HG02885 (cell line): Measurements from ENCODE around the gene KAT7.

Source experiments
- ATAC-seq: cut with Tn5 transposase; IDR thresholded peaks from one replicate; pipeline ENCODE4 v1.9.1; 2021; ENCODE audit warnings: mild to moderate bottlenecking; ENCODE audit not compliant: unreplicated experiment, poor library complexity

Gene KAT7

GRCh38 chr17:49760296-49760695 lies 28.2 kb upstream of the KAT7 start:
- no peak for ATAC-seq

- ATAC-seq: no peak
Observed at GRCh38 chr17:49760932-49761558, 27.4 kb upstream of the KAT7 start.

- ATAC-seq: no peak
Observed at GRCh38 chr17:49762151-49762941, 26.1 kb upstream of the KAT7 start.

GRCh38 chr17:49763735-49764558 lies 24.5 kb upstream of the KAT7 start, which contains the start of gene FAM117A:
TSS of gene FAM117A (minus strand) at chr17:49764131. CDS start at chr17:49764087, 44 bp downstream.
- ATAC-seq: peak; percentile 91

GRCh38 chr17:49764559-49765180 lies 23.8 kb upstream of the KAT7 start:
- no peak for ATAC-seq

- ATAC-seq: no peak
Observed at GRCh38 chr17:49766918-49767530, 21.5 kb upstream of the KAT7 start.

GRCh38 chr17:49775546-49776260 lies 12.8 kb upstream of the KAT7 start:
- ATAC-seq: no peak

GRCh38 chr17:49776551-49777300 lies 11.8 kb upstream of the KAT7 start:
- ATAC-seq: no peak

GRCh38 chr17:49777563-49777962 lies 10.9 kb upstream of the KAT7 start:
- ATAC-seq: no peak

GRCh38 chr17:49779156-49779738 lies 9.2 kb upstream of the KAT7 start:
- no peak for ATAC-seq

- ATAC-seq: no peak
Observed at GRCh38 chr17:49779739-49780231, 8.7 kb upstream of the KAT7 start.

- ATAC-seq: no peak
Observed at GRCh38 chr17:49783071-49783715, 5.3 kb upstream of the KAT7 start.

GRCh38 chr17:49783791-49784190 lies 4.7 kb upstream of the KAT7 start:
- no peak for ATAC-seq

GRCh38 chr17:49784636-49785035 lies 3.8 kb upstream of the KAT7 start:
- ATAC-seq: no peak

GRCh38 chr17:49787884-49788477 lies 500 bp upstream of the KAT7 start:
- no peak for ATAC-seq

GRCh38 chr17:49789243-49789578 lies 730 bp downstream of the KAT7 start:
- ATAC-seq: no peak

GRCh38 chr17:49793309-49793708 lies 4.8 kb downstream of the KAT7 start:
- no peak for ATAC-seq

GRCh38 chr17:49795372-49795771 lies 6.9 kb downstream of the KAT7 start:
- no peak for ATAC-seq
